HFFc6 (cell line): ENCODE data around the gene CTU2. TPM values are rescaled to one million over a fixed set of nuclear protein-coding genes. Genes with fewer than 3 reads are reported as not detected.

Experiments used
- DNase-seq: peaks from one replicate; pipeline ENCODE4 v3.0.0-alpha.2; 2018
- H3K27ac Mint-ChIP-seq: 2 replicates; pipeline ENCODE4 v1.8.0; 2020; ENCODE audit warnings: mild to moderate bottlenecking, mixed read lengths
- H3K27me3 Mint-ChIP-seq: 2 replicates; pipeline ENCODE4 v1.8.0; 2021; ENCODE audit warnings: mild to moderate bottlenecking, moderate library complexity, mixed read lengths; ENCODE audit not compliant: insufficient read depth
- H3K36me3 Mint-ChIP-seq: 2 replicates; pipeline ENCODE4 v1.8.0; 2021; ENCODE audit warnings: low read depth, mixed read lengths
- H3K4me1 Mint-ChIP-seq: 2 replicates; pipeline ENCODE4 v1.8.0; 2020; ENCODE audit warnings: low read depth, mixed read lengths
- H3K4me3 Mint-ChIP-seq: 2 replicates; pipeline ENCODE4 v1.8.0; 2020; ENCODE audit warnings: mild to moderate bottlenecking, moderate library complexity, mixed read lengths
- H3K9me3 Mint-ChIP-seq: 2 replicates; pipeline ENCODE4 v1.8.0; 2020; ENCODE audit warnings: mild to moderate bottlenecking, mixed read lengths
- CTCF ChIP-seq: fragments of 200-600 bp; sonication (generic); IDR thresholded peaks from 2 replicates; pipeline ENCODE4 v1.5.0; 2021; ENCODE audit warnings: antibody characterized with exemption, mild to moderate bottlenecking
- total RNA-seq, 6 experiments: library from RNA; stranded (reverse); fragmentation: NEBNext Ultra II Directional; extraction: Animal tissue kit (Norgen Biotek cat#: 25700); gene quantifications; 2 replicates in 1 of 6; 3 replicates in 5 of 6; pipeline ENCODE4 v1.2.3, GENCODE V29; 2021

CTU2 gene
- total RNA-seq, 6 experiments from 2014 or later = 26.2 to 37.0 (median 33.2) TPM

GRCh38 chr16:88711750-88712340, 5.5 kb downstream of the CTU2 start:
- H3K27me3 Mint-ChIP-seq = peaks cover 5% of the 10 kb centered on the region
- H3K4me3 Mint-ChIP-seq = no peak overlapping the region
- H3K36me3 Mint-ChIP-seq = peaks cover 9% of the 10 kb centered on the region; the same call in 1 of the 2 replicates
- DNase-seq = no peak
- peaks cover 11% of the 10 kb centered on the region for H3K4me1 Mint-ChIP-seq
- no peak overlapping the region for H3K27ac Mint-ChIP-seq
- no peaks in the 10 kb centered on the region for H3K9me3 Mint-ChIP-seq
- no peak for TF ChIP-seq CTCF

GRCh38 chr16:88712362-88712979, 6.2 kb downstream of the CTU2 start:
- no peak overlapping the region for H3K4me3 Mint-ChIP-seq
- H3K27me3 Mint-ChIP-seq = peaks cover 5% of the 10 kb centered on the region
- H3K9me3 Mint-ChIP-seq = no peaks in the 10 kb centered on the region
- no peak for DNase-seq
- no peak for TF ChIP-seq CTCF
- H3K4me1 Mint-ChIP-seq = peaks cover 5% of the 10 kb centered on the region
- H3K27ac Mint-ChIP-seq = no peak overlapping the region
- peaks cover 15% of the 10 kb centered on the region for H3K36me3 Mint-ChIP-seq

- Mint-ChIP-seq H3K36me3 (peaks cover 21% of the 10 kb centered on the region), H3K4me1 (no peaks in the 10 kb centered on the region), H3K27ac (no peak overlapping the region), H3K9me3 (no peaks in the 10 kb centered on the region), H3K27me3 (peaks cover 5% of the 10 kb centered on the region), H3K4me3 (no peak overlapping the region)
- no peak for TF ChIP-seq CTCF
- DNase-seq = no peak
Observed at GRCh38 chr16:88713054-88713453, 6.8 kb downstream of the CTU2 start.

- Mint-ChIP-seq H3K9me3 (no peaks in the 10 kb centered on the region), H3K36me3 (peaks cover 25% of the 10 kb centered on the region), H3K4me1 (no peaks in the 10 kb centered on the region), H3K4me3 (no peak overlapping the region), H3K27ac (no peak overlapping the region; the same call in 1 of the 2 replicates), H3K27me3 (peaks cover 9% of the 10 kb centered on the region)
- no peak for TF ChIP-seq CTCF
- DNase-seq = peak; percentile 25
Observed at GRCh38 chr16:88713568-88714419, 7.5 kb downstream of the CTU2 start.

- Mint-ChIP-seq H3K27ac (no peak overlapping the region), H3K4me1 (no peaks in the 10 kb centered on the region), H3K9me3 (no peaks in the 10 kb centered on the region), H3K36me3 (peaks cover 25% of the 10 kb centered on the region), H3K27me3 (peaks cover 9% of the 10 kb centered on the region), H3K4me3 (no peak overlapping the region)
- no peak for DNase-seq
- TF ChIP-seq CTCF = no peak
Observed at GRCh38 chr16:88714420-88715302, 8.4 kb downstream of the CTU2 start.
